Measurements from ENCODE around the gene SIX4.

DNA sequence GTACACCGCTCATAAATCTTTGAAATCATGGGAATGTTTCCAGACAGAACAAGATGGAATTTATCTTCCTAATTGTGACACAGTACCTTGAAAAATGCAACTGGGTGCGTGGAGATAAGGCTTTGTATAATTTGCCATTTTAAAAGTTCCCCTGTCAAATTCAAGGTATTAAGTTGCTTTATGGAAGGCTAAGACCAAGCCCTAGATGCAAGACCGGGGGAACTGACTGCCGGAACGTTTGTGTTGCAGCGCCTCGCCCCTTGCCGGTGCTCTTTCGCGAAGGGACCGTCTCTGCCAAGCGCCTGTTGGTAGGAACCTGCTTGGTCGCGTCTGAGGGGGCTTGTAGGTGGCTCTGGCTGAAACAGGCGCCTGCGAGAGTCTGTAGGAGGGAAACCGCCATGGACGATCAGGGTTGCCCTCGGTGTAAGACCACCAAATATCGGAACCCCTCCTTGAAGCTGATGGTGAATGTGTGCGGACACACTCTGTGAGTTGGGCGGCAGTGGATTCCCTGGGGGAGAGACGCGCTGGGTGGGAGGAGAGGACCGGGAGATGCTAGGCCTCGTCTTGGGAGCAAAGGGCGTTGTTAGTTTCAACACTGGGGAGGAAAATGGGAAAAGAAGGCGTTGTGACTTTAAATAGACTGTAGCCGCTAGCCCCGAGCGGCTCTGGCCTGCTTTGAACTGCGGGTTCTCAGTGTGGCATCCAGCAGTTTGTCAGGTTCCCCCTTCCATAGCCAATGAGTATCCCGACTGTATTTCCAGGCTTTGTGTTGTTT, 10.5 kb upstream of the SIX4 start, which contains the start of gene MNAT1:
- TF ChIP-seq, protein P1, sequence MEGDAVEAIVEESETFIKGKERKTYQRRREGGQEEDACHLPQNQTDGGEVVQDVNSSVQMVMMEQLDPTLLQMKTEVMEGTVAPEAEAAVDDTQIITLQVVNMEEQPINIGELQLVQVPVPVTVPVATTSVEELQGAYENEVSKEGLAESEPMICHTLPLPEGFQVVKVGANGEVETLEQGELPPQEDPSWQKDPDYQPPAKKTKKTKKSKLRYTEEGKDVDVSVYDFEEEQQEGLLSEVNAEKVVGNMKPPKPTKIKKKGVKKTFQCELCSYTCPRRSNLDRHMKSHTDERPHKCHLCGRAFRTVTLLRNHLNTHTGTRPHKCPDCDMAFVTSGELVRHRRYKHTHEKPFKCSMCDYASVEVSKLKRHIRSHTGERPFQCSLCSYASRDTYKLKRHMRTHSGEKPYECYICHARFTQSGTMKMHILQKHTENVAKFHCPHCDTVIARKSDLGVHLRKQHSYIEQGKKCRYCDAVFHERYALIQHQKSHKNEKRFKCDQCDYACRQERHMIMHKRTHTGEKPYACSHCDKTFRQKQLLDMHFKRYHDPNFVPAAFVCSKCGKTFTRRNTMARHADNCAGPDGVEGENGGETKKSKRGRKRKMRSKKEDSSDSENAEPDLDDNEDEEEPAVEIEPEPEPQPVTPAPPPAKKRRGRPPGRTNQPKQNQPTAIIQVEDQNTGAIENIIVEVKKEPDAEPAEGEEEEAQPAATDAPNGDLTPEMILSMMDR (IDR thresholded peaks at IDR 0.05; ENCODE audit: insufficient read depth, low read depth, low read length): no peak
- no peak for TF ChIP-seq EZH2 (IDR thresholded peaks at IDR 0.05; ENCODE audit: insufficient read depth, low read length)
